PFSK-1 (cell line): ENCODE results near the gene MLC1.

Experiments
- POLR2AphosphoS5 ChIP-seq: IDR thresholded peaks from 2 replicates; pipeline ENCODE4 v1.6.1; 2012; ENCODE audit warnings: low read depth, mild to moderate bottlenecking, control low read depth, low read length, moderate library complexity
- TF ChIP-seq, protein P1 (sequence below), 2 experiments: IDR thresholded peaks; 2 replicates each; pipeline versions ENCODE4 v1.6.1 to v1.8.0; 2011 to 2012; ENCODE audit warnings: low read depth in 2 of 2, low read length in 2 of 2, control low read depth in 1 of 2, inconsistent platforms in 1 of 2, mild to moderate bottlenecking in 1 of 2, moderate library complexity in 1 of 2; ENCODE audit not compliant: insufficient read depth in 1 of 2

DNA sequence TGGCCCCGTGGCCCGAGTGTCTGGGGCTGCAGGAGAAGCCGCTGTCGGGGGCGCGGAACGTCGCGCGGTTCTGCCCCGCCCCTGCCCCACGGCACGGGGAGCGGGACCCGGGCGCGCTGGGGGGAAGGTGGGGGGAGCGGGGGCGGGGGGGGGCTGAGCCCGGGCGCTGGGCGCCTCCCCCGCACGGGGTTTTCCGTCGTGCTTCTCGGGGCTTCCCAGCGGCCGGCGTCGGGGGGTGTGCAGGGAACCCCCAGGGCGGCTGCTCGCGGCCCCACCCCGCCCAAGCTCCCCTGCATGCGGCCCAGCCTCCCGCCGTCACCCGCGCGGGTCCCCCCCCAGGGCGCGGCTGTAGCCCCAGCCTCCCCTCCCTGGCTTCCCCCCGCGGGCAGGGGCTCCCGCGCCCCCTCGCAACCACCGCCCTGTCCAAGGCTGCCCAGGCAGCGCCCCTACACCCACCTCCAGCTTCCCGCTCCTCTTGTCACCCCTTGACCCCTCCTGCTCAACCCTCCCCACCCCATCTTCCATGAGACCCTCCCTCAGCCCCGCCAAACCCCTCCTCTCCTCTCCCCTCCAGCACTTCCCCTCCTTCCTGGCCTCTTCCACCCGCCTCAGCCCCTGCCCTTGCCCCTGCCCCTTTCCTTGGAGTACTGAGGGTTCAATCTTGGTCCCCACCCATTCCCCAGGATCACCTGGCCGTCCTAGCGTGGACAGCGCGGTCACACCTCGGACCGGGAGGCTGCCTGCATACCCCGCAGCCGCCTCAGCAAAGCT is 74.4 kb downstream of the MLC1 start:
- TF ChIP-seq, protein P1, sequence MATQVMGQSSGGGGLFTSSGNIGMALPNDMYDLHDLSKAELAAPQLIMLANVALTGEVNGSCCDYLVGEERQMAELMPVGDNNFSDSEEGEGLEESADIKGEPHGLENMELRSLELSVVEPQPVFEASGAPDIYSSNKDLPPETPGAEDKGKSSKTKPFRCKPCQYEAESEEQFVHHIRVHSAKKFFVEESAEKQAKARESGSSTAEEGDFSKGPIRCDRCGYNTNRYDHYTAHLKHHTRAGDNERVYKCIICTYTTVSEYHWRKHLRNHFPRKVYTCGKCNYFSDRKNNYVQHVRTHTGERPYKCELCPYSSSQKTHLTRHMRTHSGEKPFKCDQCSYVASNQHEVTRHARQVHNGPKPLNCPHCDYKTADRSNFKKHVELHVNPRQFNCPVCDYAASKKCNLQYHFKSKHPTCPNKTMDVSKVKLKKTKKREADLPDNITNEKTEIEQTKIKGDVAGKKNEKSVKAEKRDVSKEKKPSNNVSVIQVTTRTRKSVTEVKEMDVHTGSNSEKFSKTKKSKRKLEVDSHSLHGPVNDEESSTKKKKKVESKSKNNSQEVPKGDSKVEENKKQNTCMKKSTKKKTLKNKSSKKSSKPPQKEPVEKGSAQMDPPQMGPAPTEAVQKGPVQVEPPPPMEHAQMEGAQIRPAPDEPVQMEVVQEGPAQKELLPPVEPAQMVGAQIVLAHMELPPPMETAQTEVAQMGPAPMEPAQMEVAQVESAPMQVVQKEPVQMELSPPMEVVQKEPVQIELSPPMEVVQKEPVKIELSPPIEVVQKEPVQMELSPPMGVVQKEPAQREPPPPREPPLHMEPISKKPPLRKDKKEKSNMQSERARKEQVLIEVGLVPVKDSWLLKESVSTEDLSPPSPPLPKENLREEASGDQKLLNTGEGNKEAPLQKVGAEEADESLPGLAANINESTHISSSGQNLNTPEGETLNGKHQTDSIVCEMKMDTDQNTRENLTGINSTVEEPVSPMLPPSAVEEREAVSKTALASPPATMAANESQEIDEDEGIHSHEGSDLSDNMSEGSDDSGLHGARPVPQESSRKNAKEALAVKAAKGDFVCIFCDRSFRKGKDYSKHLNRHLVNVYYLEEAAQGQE (IDR thresholded peaks at IDR 0.05; ENCODE audit: insufficient read depth in 1 of 2, low read depth in 2 of 2, low read length in 2 of 2) = no peak
- no peak for TF ChIP-seq POLR2AphosphoS5
